ENCODE measurements around the gene PATJ. TPM values are rescaled to one million over a fixed set of nuclear protein-coding genes. Genes with fewer than 3 reads are reported as not detected.

Gene PATJ
- total and polyA plus RNA-seq, 9 donors = 2.8 to 5.1 (median 3.5) TPM

DNA sequence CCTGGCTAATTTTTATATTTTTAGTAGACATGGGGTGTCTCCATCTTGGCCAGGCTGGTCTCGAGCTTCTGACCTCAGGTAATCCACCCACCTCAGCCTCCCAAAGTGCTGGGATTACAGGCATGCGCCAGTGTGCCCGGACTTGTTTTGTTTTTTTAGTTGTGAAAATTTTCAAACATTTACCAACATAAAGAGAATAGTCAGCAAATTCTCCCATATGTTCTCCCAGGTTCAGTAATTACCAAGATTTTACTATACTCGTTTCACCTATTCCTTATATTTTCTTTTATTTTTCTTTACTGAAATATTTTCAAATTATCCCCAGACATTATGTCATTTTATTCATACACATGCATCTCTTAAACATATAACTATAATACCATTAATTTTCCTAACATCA lies 234.3 kb downstream of the PATJ start:
- H3K4me1 ChIP-seq (ENCODE audit: control insufficient read depth, insufficient read depth, low read length) = no peaks in the 10 kb centered on the region
- H3K36me3 ChIP-seq (ENCODE audit: control insufficient read depth, insufficient read depth, low read length) = no peaks in the 10 kb centered on the region
- H3K27ac ChIP-seq (ENCODE audit: low read length) = no peak overlapping the region
- DNase-seq = no peak
- H3K9me3 ChIP-seq (replicated peaks; ENCODE audit: control insufficient read depth, low read depth, low read length) = no peaks in the 10 kb centered on the region
- no CpG with 5 or more reads among the region's 4 CpGs for WGBS (ENCODE audit: insufficient coverage)
- H3K27me3 ChIP-seq (ENCODE audit: control insufficient read depth, insufficient read depth, low read length) = no peaks in the 10 kb centered on the region
- H3K4me3 ChIP-seq (ENCODE audit: low read length) = no peak overlapping the region

DNA sequence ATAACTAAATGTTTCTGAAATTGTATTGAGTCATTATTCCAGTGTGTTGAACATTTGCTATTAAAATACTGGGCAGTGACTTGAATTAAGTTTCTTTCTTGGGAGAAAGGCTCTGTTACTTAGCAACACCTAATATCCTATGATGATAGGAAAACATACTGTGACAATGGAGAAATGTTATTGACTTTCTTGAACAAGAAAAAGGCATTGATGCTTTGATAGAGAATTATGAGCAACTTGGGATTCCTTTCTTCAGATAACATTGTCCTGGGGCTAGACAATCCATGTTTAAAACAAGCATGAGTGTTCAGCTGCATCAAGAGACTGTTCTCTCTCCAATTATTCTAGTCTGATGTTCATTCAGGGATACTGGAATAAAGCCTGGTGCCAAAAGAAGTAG lies 236.5 kb downstream of the PATJ start:
- H3K9me3 ChIP-seq (replicated peaks; ENCODE audit: control insufficient read depth, low read depth, low read length) = no peaks in the 10 kb centered on the region
- H3K36me3 ChIP-seq (ENCODE audit: control insufficient read depth, insufficient read depth, low read length) = no peaks in the 10 kb centered on the region
- peak; percentile 58 for DNase-seq
- no peak overlapping the region for H3K4me3 ChIP-seq (ENCODE audit: low read length)
- no peak overlapping the region for H3K27ac ChIP-seq (ENCODE audit: low read length)
- H3K27me3 ChIP-seq (ENCODE audit: control insufficient read depth, insufficient read depth, low read length) = no peaks in the 10 kb centered on the region
- no peaks in the 10 kb centered on the region for H3K4me1 ChIP-seq (ENCODE audit: control insufficient read depth, insufficient read depth, low read length)

DNA sequence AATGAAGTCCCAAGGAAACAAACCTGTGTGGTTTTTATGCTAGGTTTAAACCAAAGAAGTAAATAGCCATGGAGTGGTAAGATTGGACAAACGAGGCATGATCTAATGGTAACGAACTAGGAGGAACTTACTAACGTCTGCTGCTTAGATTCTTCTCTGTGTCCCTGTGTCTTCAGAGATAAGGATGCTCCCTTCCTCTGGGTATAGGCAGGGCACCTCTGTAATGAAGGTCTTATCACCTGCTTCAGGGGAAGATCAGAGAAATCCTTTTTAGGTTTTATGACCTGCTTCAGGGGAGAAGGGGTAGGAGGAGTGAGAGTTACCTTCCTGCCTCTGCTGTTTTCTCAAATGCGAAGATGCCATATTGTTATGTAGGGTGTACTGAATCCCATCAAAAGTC lies 237.4 kb downstream of the PATJ start:
- no peak for DNase-seq
- H3K4me3 ChIP-seq (ENCODE audit: low read length) = no peak overlapping the region
- no peak overlapping the region for H3K27ac ChIP-seq (ENCODE audit: low read length)
- no peaks in the 10 kb centered on the region for H3K27me3 ChIP-seq (ENCODE audit: control insufficient read depth, insufficient read depth, low read length)
- no peaks in the 10 kb centered on the region for H3K4me1 ChIP-seq (ENCODE audit: control insufficient read depth, insufficient read depth, low read length)
- no peaks in the 10 kb centered on the region for H3K36me3 ChIP-seq (ENCODE audit: control insufficient read depth, insufficient read depth, low read length)
- no peaks in the 10 kb centered on the region for H3K9me3 ChIP-seq (replicated peaks; ENCODE audit: control insufficient read depth, low read depth, low read length)
- 85% methylated on average over 4 of the region's 4 CpGs for WGBS (ENCODE audit: insufficient coverage)

DNA sequence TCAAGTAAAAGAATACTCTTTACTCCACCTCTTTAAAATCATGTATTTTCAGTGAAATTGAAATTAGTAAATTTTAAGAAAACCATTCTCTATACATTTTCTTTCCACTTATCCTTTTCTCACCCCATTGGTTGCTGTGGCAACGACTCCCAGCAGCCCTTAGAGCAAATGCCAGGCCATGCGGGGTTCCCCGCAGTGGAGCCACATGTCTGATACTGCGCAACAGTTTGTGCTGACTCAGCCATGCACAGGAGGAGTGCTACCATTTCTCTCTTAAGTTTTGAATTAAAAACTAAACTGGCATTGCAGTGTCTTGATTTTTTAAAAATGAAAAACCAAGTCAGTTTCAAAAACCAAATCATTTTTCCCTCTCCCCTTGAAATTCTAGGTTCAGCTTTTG lies 238.3 kb downstream of the PATJ start:
- Histone ChIP-seq H3K4me3 (ENCODE audit: low read length) (no peak overlapping the region), H3K27ac (ENCODE audit: low read length) (no peak overlapping the region), H3K27me3 (ENCODE audit: control insufficient read depth, insufficient read depth, low read length) (no peaks in the 10 kb centered on the region), H3K4me1 (ENCODE audit: control insufficient read depth, insufficient read depth, low read length) (no peaks in the 10 kb centered on the region), H3K9me3 (replicated peaks; ENCODE audit: control insufficient read depth, low read depth, low read length) (no peaks in the 10 kb centered on the region), H3K36me3 (ENCODE audit: control insufficient read depth, insufficient read depth, low read length) (no peaks in the 10 kb centered on the region)
- DNase-seq = no peak
- 60% methylated on average over 1 of the region's 4 CpGs for WGBS (ENCODE audit: insufficient coverage)

DNA sequence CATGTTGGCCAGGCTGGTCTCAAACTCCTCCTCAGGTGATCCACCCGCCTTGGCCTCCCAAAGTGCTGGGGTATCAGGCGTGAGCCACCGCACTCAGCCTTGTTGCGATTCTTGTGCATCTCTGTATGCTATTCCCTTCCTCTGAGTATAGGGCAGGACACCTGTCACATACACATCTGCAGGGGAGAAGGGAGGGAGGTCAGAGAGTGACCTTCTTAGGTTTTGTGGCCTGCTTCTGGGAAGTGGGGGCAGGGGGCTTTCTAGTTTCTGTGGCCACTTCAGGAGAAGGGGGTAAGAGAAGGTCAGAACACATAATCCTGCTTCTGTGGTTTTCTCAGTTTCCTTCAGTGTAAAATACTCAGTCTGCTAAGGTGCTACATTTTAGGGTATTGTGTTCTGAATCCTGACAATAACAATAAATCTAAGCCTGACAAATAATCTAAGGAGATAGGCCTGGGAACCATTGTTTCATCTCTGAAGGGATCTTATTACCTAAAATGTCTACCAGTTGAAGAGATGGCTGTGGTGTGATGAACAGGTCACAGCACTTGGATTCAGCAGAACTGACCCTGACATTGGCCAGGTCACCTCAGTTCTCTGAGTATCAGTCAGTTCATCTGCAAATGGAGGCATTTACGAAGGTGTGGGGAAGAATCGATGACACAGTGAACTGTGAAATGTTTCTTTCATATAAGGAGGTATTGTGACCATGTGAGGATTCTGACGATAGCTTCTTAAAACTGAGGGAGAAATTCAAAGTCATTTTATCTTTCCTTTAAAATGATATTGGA lies 239.8 kb downstream of the PATJ start:
- Histone ChIP-seq H3K4me3 (ENCODE audit: low read length) (no peak overlapping the region), H3K9me3 (replicated peaks; ENCODE audit: control insufficient read depth, low read depth, low read length) (no peaks in the 10 kb centered on the region), H3K27me3 (ENCODE audit: control insufficient read depth, insufficient read depth, low read length) (no peaks in the 10 kb centered on the region), H3K36me3 (ENCODE audit: control insufficient read depth, insufficient read depth, low read length) (no peaks in the 10 kb centered on the region), H3K27ac (ENCODE audit: low read length) (no peak overlapping the region), H3K4me1 (ENCODE audit: control insufficient read depth, insufficient read depth, low read length) (no peaks in the 10 kb centered on the region)
- WGBS (ENCODE audit: insufficient coverage) = 93% methylated on average over 2 of the region's 7 CpGs
- DNase-seq = no peak

DNA sequence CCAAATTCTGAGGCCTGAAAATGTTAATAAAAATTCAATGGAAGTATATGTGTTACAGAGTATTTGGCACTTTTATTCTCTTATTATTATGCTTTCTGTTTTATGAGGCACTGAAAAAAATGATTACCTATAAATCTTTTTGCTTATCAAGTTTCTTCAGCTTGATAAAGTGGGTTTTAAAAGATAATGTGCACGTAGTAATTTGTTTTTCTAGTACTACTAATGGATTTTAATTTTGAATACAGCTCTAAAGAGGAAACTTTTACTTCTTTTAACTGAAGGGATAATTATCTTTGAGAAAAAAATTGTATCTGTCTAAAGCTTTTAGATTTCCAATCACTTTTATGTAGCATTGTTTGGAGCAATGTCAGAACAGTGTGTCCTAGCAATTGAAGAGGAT lies 241.0 kb downstream of the PATJ start:
- H3K4me1 ChIP-seq (ENCODE audit: control insufficient read depth, insufficient read depth, low read length) = no peaks in the 10 kb centered on the region
- no peaks in the 10 kb centered on the region for H3K36me3 ChIP-seq (ENCODE audit: control insufficient read depth, insufficient read depth, low read length)
- no peak for DNase-seq
- H3K9me3 ChIP-seq (replicated peaks; ENCODE audit: control insufficient read depth, low read depth, low read length) = no peaks in the 10 kb centered on the region
- WGBS (ENCODE audit: insufficient coverage) = no CpG with 5 or more reads among the region's 1 CpG
- H3K27ac ChIP-seq (ENCODE audit: low read length) = no peak overlapping the region
- H3K27me3 ChIP-seq (ENCODE audit: control insufficient read depth, insufficient read depth, low read length) = no peaks in the 10 kb centered on the region
- no peak overlapping the region for H3K4me3 ChIP-seq (ENCODE audit: low read length)

DNA sequence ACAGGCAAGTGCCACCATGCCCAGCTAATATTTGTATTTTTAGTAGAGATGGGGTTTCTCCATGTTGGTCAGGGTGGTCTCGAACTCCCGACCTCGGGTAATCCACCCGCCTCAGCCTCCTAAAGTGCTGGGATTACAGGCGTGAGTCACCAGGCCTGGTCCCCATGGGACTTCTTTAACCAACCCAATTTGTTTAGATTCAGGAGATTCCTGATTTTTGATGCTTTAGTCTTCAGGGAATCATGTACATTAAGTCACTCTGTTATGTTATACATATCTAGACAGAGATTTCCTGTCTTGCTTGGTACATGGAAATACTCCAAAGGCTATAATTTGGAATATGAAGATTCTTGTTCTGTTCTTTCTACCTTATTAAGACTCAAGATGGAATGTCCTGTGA lies 250.0 kb downstream of the PATJ start:
- no peak overlapping the region for H3K27ac ChIP-seq (ENCODE audit: low read length)
- no CpG with 5 or more reads among the region's 5 CpGs for WGBS (ENCODE audit: insufficient coverage)
- no peak overlapping the region for H3K4me3 ChIP-seq (ENCODE audit: low read length)
- H3K36me3 ChIP-seq (ENCODE audit: control insufficient read depth, insufficient read depth, low read length) = no peaks in the 10 kb centered on the region
- H3K9me3 ChIP-seq (replicated peaks; ENCODE audit: control insufficient read depth, low read depth, low read length) = no peaks in the 10 kb centered on the region
- no peak for DNase-seq
- no peaks in the 10 kb centered on the region for H3K27me3 ChIP-seq (ENCODE audit: control insufficient read depth, insufficient read depth, low read length)
- H3K4me1 ChIP-seq (ENCODE audit: control insufficient read depth, insufficient read depth, low read length) = no peaks in the 10 kb centered on the region

DNA sequence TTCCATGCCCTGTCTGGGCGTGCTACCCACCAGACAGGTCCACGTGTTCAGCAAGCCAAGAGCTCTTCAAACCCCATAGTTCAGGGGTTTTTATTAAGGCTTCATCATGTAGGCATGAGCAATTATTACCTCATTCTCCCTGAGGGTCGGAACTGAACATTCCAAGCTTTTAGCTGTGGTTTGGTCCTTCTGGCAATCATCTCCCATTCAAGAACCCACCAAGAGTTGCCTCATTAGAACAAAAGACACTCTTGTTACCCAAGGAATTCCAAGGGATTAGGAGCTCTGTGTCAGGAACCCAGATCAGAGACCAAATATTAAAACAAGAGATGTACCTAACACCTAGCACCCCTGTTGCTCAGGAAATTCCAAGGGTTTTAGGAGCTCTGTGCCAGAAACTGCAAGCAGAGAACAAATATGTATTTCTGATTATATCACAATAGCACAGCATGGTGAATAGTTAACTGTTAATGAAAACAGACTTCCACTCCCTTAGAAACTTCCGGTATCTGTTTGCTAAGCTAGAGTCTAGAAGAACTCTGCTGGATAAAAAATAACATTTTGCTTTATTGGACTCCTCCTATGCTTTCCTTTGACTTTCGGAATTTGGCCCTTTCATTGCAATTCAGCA lies 251.2 kb downstream of the PATJ start:
- Histone ChIP-seq H3K9me3 (replicated peaks; ENCODE audit: control insufficient read depth, low read depth, low read length) (no peaks in the 10 kb centered on the region), H3K36me3 (ENCODE audit: control insufficient read depth, insufficient read depth, low read length) (no peaks in the 10 kb centered on the region), H3K27ac (ENCODE audit: low read length) (no peak overlapping the region), H3K4me3 (ENCODE audit: low read length) (no peak overlapping the region), H3K4me1 (ENCODE audit: control insufficient read depth, insufficient read depth, low read length) (no peaks in the 10 kb centered on the region), H3K27me3 (ENCODE audit: control insufficient read depth, insufficient read depth, low read length) (no peaks in the 10 kb centered on the region)
- peak; percentile 24 for DNase-seq
- WGBS (ENCODE audit: insufficient coverage) = 89% methylated on average over 3 of the region's 5 CpGs

DNA sequence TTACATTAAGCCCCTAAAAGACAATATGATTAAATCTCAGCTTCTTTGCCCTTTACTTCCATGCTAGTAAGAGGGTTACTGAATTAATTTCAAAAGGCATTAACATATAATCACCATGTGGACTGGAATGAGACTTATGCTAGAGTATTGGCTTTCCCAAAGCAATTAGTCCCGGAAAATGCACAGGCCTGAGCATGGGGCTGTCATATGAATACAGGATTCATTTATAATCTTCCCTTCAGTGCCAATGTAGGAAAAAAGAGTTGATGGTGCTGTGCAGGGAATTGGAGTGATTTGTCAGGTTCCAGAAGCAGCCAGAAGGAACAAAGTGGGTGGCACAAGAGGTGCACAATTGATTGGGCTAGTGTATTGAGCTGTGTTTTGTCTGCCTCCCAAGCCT lies 253.4 kb downstream of the PATJ start:
- H3K9me3 ChIP-seq (replicated peaks; ENCODE audit: control insufficient read depth, low read depth, low read length) = no peaks in the 10 kb centered on the region
- H3K36me3 ChIP-seq (ENCODE audit: control insufficient read depth, insufficient read depth, low read length) = no peaks in the 10 kb centered on the region
- DNase-seq = no peak
- no CpG with 5 or more reads among the region's 1 CpG for WGBS (ENCODE audit: insufficient coverage)
- no peaks in the 10 kb centered on the region for H3K4me1 ChIP-seq (ENCODE audit: control insufficient read depth, insufficient read depth, low read length)
- no peaks in the 10 kb centered on the region for H3K27me3 ChIP-seq (ENCODE audit: control insufficient read depth, insufficient read depth, low read length)
- no peak overlapping the region for H3K4me3 ChIP-seq (ENCODE audit: low read length)
- H3K27ac ChIP-seq (ENCODE audit: low read length) = no peak overlapping the region

DNA sequence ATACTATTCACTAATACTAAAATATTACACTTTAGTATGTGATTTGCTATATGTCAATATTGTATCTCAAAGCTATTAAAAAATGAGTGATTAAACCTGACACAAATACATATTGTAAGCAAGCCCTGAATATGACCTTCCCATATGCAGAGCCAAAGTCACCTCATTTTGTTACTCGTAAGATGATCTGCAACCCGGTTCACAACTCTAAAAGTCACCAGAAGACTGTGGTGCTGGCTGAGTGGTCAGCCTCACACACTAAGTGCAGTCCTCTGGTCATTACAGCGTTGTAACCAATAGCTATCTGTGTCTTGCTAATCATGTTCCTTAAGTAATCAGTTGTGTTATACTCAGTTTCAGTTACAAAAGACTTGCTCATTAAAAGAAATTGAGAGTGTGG lies 254.8 kb downstream of the PATJ start:
- no peak for DNase-seq
- WGBS (ENCODE audit: insufficient coverage) = 59% methylated on average over 2 of the region's 3 CpGs
- Histone ChIP-seq H3K4me3 (ENCODE audit: low read length) (no peak overlapping the region), H3K9me3 (replicated peaks; ENCODE audit: control insufficient read depth, low read depth, low read length) (no peaks in the 10 kb centered on the region), H3K27me3 (ENCODE audit: control insufficient read depth, insufficient read depth, low read length) (no peaks in the 10 kb centered on the region), H3K4me1 (ENCODE audit: control insufficient read depth, insufficient read depth, low read length) (no peaks in the 10 kb centered on the region), H3K27ac (ENCODE audit: low read length) (no peak overlapping the region), H3K36me3 (ENCODE audit: control insufficient read depth, insufficient read depth, low read length) (no peaks in the 10 kb centered on the region)
